ENCODE results near the gene DDX39A.
A peak's percentile ranks its signal among the peaks of the same experiment; 100 is the strongest.

DNA sequence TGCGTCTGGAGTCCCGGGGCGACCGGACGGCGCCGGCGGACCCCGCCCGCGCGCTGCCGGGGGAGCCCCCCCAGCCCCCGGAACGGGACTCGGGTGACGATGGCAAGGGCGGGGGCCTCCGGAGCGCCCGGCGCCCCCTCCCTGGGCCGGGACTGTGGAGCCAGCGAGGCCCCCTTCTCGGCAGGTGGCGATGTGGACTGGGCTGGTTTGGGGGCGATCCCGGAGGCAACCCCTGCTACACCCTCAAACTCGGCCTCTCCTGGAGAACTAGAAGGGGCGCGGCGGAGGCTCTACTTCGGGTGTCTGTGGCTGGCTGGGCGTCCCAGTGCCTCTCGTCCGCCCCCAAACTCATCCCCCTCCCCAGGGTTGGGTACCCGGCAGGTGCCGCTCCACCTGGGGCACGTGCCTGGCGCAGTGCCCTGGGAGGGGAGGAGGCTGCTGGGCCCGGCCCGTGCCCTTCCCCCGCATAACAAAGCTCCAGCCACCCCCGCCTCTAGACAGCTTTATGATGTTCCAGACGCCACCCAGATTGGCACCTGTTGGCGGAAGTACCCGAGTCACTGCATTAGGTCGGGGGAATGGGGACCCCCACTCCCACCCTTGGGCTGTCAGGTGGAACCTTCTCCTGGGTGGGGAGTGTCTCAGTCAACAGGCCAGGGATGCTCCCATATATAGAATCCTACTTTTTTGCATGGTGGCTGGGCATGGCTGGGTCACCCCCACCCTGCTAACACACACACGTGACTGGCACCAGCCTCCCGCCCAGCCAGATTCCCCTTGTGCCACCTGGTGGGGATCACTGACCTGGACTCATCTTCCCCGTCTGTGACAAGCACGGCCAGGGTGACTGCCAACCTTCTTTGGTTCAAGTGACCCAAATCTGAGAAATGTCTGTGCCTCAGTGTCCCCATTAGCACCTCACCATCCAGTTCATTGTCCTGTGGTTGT lies 14.7 kb upstream of the DDX39A start:
- TF ChIP-seq CTCF (IDR thresholded peaks at IDR 0.05): no peak
- TF ChIP-seq, protein P1, sequence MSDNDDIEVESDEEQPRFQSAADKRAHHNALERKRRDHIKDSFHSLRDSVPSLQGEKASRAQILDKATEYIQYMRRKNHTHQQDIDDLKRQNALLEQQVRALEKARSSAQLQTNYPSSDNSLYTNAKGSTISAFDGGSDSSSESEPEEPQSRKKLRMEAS (IDR thresholded peaks at IDR 0.05): peak; percentile 32; the same call in 1 of the 2 replicates
- no peak for TF ChIP-seq POLR2A (IDR thresholded peaks at IDR 0.05; ENCODE audit: low read length)
- no peak for TF ChIP-seq ZSCAN20 (CRISPR knock-in tag; IDR thresholded peaks at IDR 0.05)
- no peak for TF ChIP-seq CBX8 (IDR thresholded peaks at IDR 0.05)
- TF ChIP-seq, protein P2, sequence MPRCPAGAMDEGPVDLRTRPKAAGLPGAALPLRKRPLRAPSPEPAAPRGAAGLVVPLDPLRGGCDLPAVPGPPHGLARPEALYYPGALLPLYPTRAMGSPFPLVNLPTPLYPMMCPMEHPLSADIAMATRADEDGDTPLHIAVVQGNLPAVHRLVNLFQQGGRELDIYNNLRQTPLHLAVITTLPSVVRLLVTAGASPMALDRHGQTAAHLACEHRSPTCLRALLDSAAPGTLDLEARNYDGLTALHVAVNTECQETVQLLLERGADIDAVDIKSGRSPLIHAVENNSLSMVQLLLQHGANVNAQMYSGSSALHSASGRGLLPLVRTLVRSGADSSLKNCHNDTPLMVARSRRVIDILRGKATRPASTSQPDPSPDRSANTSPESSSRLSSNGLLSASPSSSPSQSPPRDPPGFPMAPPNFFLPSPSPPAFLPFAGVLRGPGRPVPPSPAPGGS (IDR thresholded peaks at IDR 0.05): no peak
- TF ChIP-seq EP300 (IDR thresholded peaks at IDR 0.05): no peak
- TF ChIP-seq CEBPB (IDR thresholded peaks at IDR 0.05): no peak
